ENCODE results near the gene ABHD16B.

DNA sequence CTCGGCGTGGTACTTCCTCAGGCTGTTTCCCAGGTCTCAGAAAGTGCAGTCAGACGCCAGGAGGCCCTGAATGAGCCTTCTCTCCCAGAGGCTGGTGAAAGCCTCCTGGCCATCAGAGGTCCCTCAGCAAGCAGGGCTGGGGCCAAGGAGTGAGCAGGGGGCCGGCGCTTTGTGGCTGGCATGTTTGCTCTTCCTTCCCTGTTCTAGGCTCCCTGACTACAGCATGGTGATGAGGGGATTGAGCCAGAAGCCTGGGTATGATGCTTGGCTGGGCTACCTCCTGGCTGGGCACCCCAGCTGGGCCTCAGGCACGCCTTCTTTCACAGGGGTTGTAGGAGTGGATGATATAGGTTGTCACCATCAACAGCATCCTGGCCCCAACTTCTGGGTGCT, 21.9 kb downstream of the ABHD16B start:
- TF ChIP-seq, protein P1, sequence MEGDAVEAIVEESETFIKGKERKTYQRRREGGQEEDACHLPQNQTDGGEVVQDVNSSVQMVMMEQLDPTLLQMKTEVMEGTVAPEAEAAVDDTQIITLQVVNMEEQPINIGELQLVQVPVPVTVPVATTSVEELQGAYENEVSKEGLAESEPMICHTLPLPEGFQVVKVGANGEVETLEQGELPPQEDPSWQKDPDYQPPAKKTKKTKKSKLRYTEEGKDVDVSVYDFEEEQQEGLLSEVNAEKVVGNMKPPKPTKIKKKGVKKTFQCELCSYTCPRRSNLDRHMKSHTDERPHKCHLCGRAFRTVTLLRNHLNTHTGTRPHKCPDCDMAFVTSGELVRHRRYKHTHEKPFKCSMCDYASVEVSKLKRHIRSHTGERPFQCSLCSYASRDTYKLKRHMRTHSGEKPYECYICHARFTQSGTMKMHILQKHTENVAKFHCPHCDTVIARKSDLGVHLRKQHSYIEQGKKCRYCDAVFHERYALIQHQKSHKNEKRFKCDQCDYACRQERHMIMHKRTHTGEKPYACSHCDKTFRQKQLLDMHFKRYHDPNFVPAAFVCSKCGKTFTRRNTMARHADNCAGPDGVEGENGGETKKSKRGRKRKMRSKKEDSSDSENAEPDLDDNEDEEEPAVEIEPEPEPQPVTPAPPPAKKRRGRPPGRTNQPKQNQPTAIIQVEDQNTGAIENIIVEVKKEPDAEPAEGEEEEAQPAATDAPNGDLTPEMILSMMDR (conservative IDR thresholded peaks at IDR 0.05; ENCODE audit: low read depth, low read length) = no peak
- TF ChIP-seq EZH2 (IDR thresholded peaks at IDR 0.05; ENCODE audit: low read length, unreplicated experiment) (no peak), EZH2phosphoT487 (IDR thresholded peaks at IDR 0.05; ENCODE audit: borderline replicate concordance, low read length) (no peak)
